Endothelial cell of umbilical vein (primary cell): ENCODE results near the gene MARVELD1. TPM values are rescaled to one million over a fixed set of nuclear protein-coding genes. Genes with fewer than 3 reads are reported as not detected.

Source experiments
- BruUV-seq: library from RNA; stranded (reverse); fragments of 400-500 nt; replicated peaks from 2 replicates; lab custom pipeline; 2021; lab: Mats Ljungman, UMichigan
- CTCF ChIA-PET: fragments of 300-600, 350-600 bp; sonication (Branson Sonifier 250); formaldehyde crosslinking; loops from one replicate; lab custom pipeline; 2021; ENCODE audit warnings: antibody characterized with exemption, inconsistent platforms; lab: Charles Lee
- POLR2A ChIA-PET: fragments of 300-600, 350-600 bp; sonication (Branson Sonifier 250); formaldehyde crosslinking; loops from one replicate; lab custom pipeline; 2021; ENCODE audit warnings: antibody characterized with exemption, inconsistent platforms; lab: Charles Lee
- DNase-seq: peaks from one replicate; pipeline ENCODE4 v3.0.0-alpha.2; 2011; ENCODE audit warnings: low read depth, low spot score
- FAIRE-seq: peaks from 2 replicates; lab custom pipeline; 2011; peaks lifted over from hg19 to GRCh38; lab: Jason Lieb, UNC
- H2AFZ ChIP-seq: 2 replicates; pipeline ENCODE4 v1.6.0; 2012; ENCODE audit warnings: low read depth, low read length, control low read depth, inconsistent platforms
- H3K27ac ChIP-seq: 2 replicates; pipeline ENCODE4 v1.5.1; 2011; ENCODE audit warnings: low read depth, mild to moderate bottlenecking, control low read depth, low read length, moderate library complexity; ENCODE audit not compliant: insufficient read depth
- H3K27me3 ChIP-seq, 2 experiments: 2 replicates each; pipeline versions ENCODE4 v1.6.0 to v1.6.1; 2011; ENCODE audit warnings: low read length in 2 of 2, mixed read lengths in 1 of 2; ENCODE audit not compliant: control insufficient read depth in 2 of 2, insufficient read depth in 2 of 2
- H3K36me3 ChIP-seq, 2 experiments: 2 replicates in 1 of 2; 3 replicates in 1 of 2; pipeline ENCODE4 v1.5.1; 2011; ENCODE audit warnings: low read length in 2 of 2, mild to moderate bottlenecking in 1 of 2, moderate library complexity in 1 of 2; ENCODE audit not compliant: control insufficient read depth in 2 of 2, insufficient read depth in 2 of 2; ENCODE audit errors: extremely low read depth in 1 of 2
- H3K4me1 ChIP-seq: 3 replicates; pipeline ENCODE4 v1.5.1; 2011; ENCODE audit warnings: mild to moderate bottlenecking, low read length; ENCODE audit not compliant: control insufficient read depth, insufficient read depth; ENCODE audit errors: extremely low read depth
- H3K4me2 ChIP-seq: 2 replicates; pipeline ENCODE4 v1.6.1; 2011; ENCODE audit warnings: low read length, control low read depth, mixed read lengths; ENCODE audit not compliant: insufficient read depth
- H3K4me3 ChIP-seq, 3 experiments: fragments of 200-600 bp in 1 of 3; sonication (generic), shearing (Covaris generic) in 1 of 3; replicated peaks in 1 of 3; 2 replicates each; pipeline ENCODE4 v1.5.1; 2011 to 2016; ENCODE audit warnings: control low read depth in 3 of 3, low read length in 3 of 3, mild to moderate bottlenecking in 2 of 3, inconsistent platforms in 1 of 3, low read depth in 1 of 3, moderate library complexity in 1 of 3; ENCODE audit not compliant: insufficient read depth in 1 of 3
- H3K79me2 ChIP-seq: 2 replicates; pipeline ENCODE4 v1.6.0; 2012; ENCODE audit warnings: low read length, inconsistent platforms; ENCODE audit not compliant: control insufficient read depth, insufficient read depth
- H3K9ac ChIP-seq: replicated peaks from 2 replicates; pipeline ENCODE3; 2011; ENCODE audit warnings: low read length, control low read depth; ENCODE audit not compliant: insufficient read depth; ENCODE audit errors: extremely low read depth
- H3K9me1 ChIP-seq: replicated peaks from 3 replicates; pipeline ENCODE4 v1.6.0; 2011; ENCODE audit warnings: mild to moderate bottlenecking, low read length; ENCODE audit not compliant: control insufficient read depth, insufficient read depth; ENCODE audit errors: extremely low read depth
- H3K9me3 ChIP-seq: replicated peaks from 2 replicates; pipeline ENCODE4 v1.5.1; 2012; ENCODE audit warnings: low read length, inconsistent platforms; ENCODE audit not compliant: control insufficient read depth, insufficient read depth
- H4K20me1 ChIP-seq: replicated peaks from 2 replicates; pipeline ENCODE3; 2011; ENCODE audit warnings: mild to moderate bottlenecking, low read length; ENCODE audit not compliant: control insufficient read depth, insufficient read depth; ENCODE audit errors: extremely low read depth
- EZH2 ChIP-seq: IDR thresholded peaks from 2 replicates; pipeline ENCODE4 v1.6.1; 2012; ENCODE audit warnings: borderline replicate concordance, low read depth, mild to moderate bottlenecking, moderate library complexity, low read length, inconsistent platforms; ENCODE audit not compliant: severe bottlenecking
- FOS ChIP-seq: IDR thresholded peaks from 2 replicates; pipeline ENCODE4 v1.6.1; 2011; ENCODE audit warnings: mild to moderate bottlenecking, low read length, moderate library complexity, borderline replicate concordance; ENCODE audit not compliant: insufficient read depth
- GATA2 ChIP-seq: IDR thresholded peaks from 2 replicates; pipeline ENCODE4 v1.7.0; 2011; ENCODE audit warnings: low read depth, mild to moderate bottlenecking, moderate library complexity, mixed read lengths, low read length; ENCODE audit not compliant: insufficient read length, insufficient read depth
- JUN ChIP-seq: IDR thresholded peaks from 2 replicates; pipeline ENCODE4 v1.6.1; 2011; ENCODE audit warnings: borderline replicate concordance, low read depth; ENCODE audit not compliant: insufficient read length, insufficient read depth
- MYC ChIP-seq: IDR thresholded peaks from one replicate; pipeline ENCODE4 v1.6.1; 2011; ENCODE audit warnings: mild to moderate bottlenecking, low read depth, low read length
- POLR2A ChIP-seq: IDR thresholded peaks from 2 replicates; pipeline ENCODE4 v1.6.1; 2012; ENCODE audit warnings: low read depth, mild to moderate bottlenecking, control low read depth, low read length
- POLR2AphosphoS5 ChIP-seq: IDR thresholded peaks from 2 replicates; pipeline ENCODE4 v1.6.1; 2012; ENCODE audit warnings: low read depth, mild to moderate bottlenecking, control low read depth, low read length, moderate library complexity; ENCODE audit not compliant: insufficient read depth
- dilution Hi-C: fragments of 300-500 bp; cut with MboI; formaldehyde crosslinking; loops from one replicate; pipeline ENCODE4 v1.15.0; 2019; ENCODE audit warnings: low sequenced_read_pairs; ENCODE audit not compliant: extremely low pct_ligation_motif_present
- intact Hi-C: fragments of 100-400 bp; cut with micrococcal nuclease; formaldehyde crosslinking; loops from one replicate; pipeline ENCODE4 v1.10.0; 2022
- polyA plus RNA-seq, 4 experiments: library from polyadenylated mRNA; depleted of rRNA in 3 of 4; stranded (reverse) in 3 of 4; unstranded in 1 of 4; fragments of >200 nt; gene quantifications; 2 replicates each; pipeline versions ENCODE4 v1.2.1 to v1.2.3, GENCODE V29; 2011 to 2012; ENCODE audit warnings: missing spikeins in 1 of 4
- total RNA-seq: library from RNA; stranded (reverse); gene quantifications from 2 replicates; pipeline ENCODE4 v1.2.3, GENCODE V29; 2021
- TF ChIP-seq, protein P1 (sequence below): IDR thresholded peaks from 2 replicates; pipeline ENCODE4 v1.6.1; 2011; ENCODE audit not compliant: insufficient read depth, insufficient read length
- TF ChIP-seq, protein P2 (sequence below), 2 donors: IDR thresholded peaks; 1 replicate in 1 of 2; 2 replicates in 1 of 2; pipeline ENCODE4 v1.5.1; 2011; ENCODE audit warnings: low read length in 2 of 2, mild to moderate bottlenecking in 2 of 2, moderate library complexity in 2 of 2, control low read depth in 1 of 2, inconsistent platforms in 1 of 2, low read depth in 1 of 2; ENCODE audit not compliant: insufficient read depth in 1 of 2; ENCODE audit errors: extremely low read depth in 1 of 2

MARVELD1 gene
- total and polyA plus RNA-seq, 2 donors (not counting 3 experiments of a cell fraction or from before 2014, with no cell fraction given) = 67.3 to 78.3 TPM

DNA sequence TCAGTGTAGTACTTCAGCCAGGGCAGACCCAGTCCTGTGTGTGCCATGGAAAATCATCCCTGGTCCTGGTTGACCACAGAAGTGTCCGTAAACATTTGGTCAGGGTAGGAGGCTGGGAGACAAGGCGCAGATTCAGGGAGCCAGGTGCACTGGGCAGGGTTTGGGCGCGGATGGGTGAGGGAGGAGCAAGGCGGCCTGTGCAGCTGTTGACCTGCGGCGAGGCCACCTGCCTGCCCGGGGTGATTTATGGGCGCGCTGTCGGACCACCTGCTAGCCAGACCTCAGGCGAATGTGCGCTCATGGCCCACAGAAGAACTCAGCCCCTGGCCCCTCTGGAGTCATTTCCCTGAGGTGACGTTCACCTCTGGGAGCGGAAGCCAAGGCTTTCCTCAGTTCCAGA lies 51.7 kb downstream of the MARVELD1 start:
- no peak for FAIRE-seq

More for the DNA sequence above, 51.7 kb downstream of the MARVELD1 start:
- H3K27ac ChIP-seq = no peak overlapping the region
- intact Hi-C loops = no loop called here
- H4K20me1 ChIP-seq = no peaks in the 10 kb centered on the region
- H3K4me3 ChIP-seq = no peak overlapping the region
- no peaks in the 10 kb centered on the region for H3K79me2 ChIP-seq
- POLR2A ChIA-PET = no interaction called here
- no peak overlapping the region for H3K9ac ChIP-seq
- no peak overlapping the region for H2AFZ ChIP-seq
- H3K4me1 ChIP-seq = no peaks in the 10 kb centered on the region
- H3K27me3 ChIP-seq = peaks cover 4 to 5% of the 10 kb centered on the region in 2 experiments
- no TSS peak for BruUV-seq
- H3K9me3 ChIP-seq = no peaks in the 10 kb centered on the region
- TF ChIP-seq FOS = no peak
- TF ChIP-seq POLR2AphosphoS5 = no peak
- TF ChIP-seq GATA2 = no peak
- no peak for TF ChIP-seq POLR2A
- TF ChIP-seq EZH2 = no peak
- no peak for TF ChIP-seq JUN
- TF ChIP-seq MYC = no peak
- TF ChIP-seq, protein P1, sequence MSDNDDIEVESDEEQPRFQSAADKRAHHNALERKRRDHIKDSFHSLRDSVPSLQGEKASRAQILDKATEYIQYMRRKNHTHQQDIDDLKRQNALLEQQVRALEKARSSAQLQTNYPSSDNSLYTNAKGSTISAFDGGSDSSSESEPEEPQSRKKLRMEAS = no peak
- TF ChIP-seq, protein P2, sequence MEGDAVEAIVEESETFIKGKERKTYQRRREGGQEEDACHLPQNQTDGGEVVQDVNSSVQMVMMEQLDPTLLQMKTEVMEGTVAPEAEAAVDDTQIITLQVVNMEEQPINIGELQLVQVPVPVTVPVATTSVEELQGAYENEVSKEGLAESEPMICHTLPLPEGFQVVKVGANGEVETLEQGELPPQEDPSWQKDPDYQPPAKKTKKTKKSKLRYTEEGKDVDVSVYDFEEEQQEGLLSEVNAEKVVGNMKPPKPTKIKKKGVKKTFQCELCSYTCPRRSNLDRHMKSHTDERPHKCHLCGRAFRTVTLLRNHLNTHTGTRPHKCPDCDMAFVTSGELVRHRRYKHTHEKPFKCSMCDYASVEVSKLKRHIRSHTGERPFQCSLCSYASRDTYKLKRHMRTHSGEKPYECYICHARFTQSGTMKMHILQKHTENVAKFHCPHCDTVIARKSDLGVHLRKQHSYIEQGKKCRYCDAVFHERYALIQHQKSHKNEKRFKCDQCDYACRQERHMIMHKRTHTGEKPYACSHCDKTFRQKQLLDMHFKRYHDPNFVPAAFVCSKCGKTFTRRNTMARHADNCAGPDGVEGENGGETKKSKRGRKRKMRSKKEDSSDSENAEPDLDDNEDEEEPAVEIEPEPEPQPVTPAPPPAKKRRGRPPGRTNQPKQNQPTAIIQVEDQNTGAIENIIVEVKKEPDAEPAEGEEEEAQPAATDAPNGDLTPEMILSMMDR (IDR thresholded peaks at IDR 0.05; ENCODE audit: extremely low read depth in 1 of 2, insufficient read depth in 1 of 2, low read depth in 1 of 2, low read length in 2 of 2) = no peak
- CTCF ChIA-PET = interaction anchor here (0.8 to 6.8 kb wide), 3 partner anchors 27 to 276 kb away, joined by 3 to 49 read pairs (median 3); no protein-coding TSS in a partner anchor
- H3K4me2 ChIP-seq = no peak overlapping the region
- H3K9me1 ChIP-seq = no peaks in the 10 kb centered on the region
- peaks cover 0 to 6% of the 10 kb centered on the region in 2 experiments for H3K36me3 ChIP-seq
- dilution Hi-C loops = no loop called here
- DNase-seq = no peak
